Transverse colon (tissue), 4 donors: ENCODE data around the gene KRT8.

Experiments used
- EP300 ChIP-seq: sonication (generic); formaldehyde crosslinking; IDR thresholded peaks from one replicate; pipeline ENCODE4 v1.6.1; 2017; ENCODE audit warnings: antibody characterized with exemption, low read depth
- POLR2A ChIP-seq: fragments of 450-650 bp; IDR thresholded peaks from one replicate; pipeline ENCODE4 v1.6.1; 2016; ENCODE audit warnings: antibody characterized with exemption, mild to moderate bottlenecking, moderate library complexity
- POLR2AphosphoS5 ChIP-seq, 3 donors: sonication (generic); formaldehyde crosslinking; IDR thresholded peaks; one replicate each; pipeline ENCODE4 v1.6.1; 2016; ENCODE audit warnings: antibody characterized with exemption in 3 of 3
- TF ChIP-seq, protein P1 (sequence below), 5 experiments: fragments of 200-600 bp in 3 of 5; fragments of 450-650 bp in 2 of 5; sonication (generic) in 3 of 5; IDR thresholded peaks; 1 replicate in 2 of 5; 2 replicates in 3 of 5; pipeline ENCODE4 v1.5.1; 2016 to 2017; ENCODE audit warnings: antibody characterized with exemption in 5 of 5, inconsistent platforms in 3 of 5, mild to moderate bottlenecking in 2 of 5, moderate library complexity in 1 of 5

DNA sequence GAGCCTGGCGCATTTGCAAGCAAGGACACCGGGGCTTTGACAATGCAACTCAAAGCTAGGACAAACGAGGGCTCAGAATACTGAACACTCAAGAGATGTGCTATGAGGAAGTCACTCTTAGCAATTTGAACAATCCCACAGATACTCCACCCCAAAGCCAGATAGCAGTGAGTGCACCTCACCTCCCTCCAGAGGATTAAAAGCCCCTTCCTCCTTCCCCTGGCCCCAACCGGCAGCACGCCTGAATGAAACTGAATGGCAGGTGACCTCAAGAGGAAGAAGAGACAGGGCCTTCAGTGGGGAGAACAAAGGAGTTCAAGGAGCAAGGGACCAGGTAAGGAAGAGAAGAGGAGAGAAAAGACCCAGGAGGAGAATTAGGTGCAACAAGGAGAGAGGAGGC is 54.2 kb downstream of the KRT8 start:
- TF ChIP-seq, protein P1, sequence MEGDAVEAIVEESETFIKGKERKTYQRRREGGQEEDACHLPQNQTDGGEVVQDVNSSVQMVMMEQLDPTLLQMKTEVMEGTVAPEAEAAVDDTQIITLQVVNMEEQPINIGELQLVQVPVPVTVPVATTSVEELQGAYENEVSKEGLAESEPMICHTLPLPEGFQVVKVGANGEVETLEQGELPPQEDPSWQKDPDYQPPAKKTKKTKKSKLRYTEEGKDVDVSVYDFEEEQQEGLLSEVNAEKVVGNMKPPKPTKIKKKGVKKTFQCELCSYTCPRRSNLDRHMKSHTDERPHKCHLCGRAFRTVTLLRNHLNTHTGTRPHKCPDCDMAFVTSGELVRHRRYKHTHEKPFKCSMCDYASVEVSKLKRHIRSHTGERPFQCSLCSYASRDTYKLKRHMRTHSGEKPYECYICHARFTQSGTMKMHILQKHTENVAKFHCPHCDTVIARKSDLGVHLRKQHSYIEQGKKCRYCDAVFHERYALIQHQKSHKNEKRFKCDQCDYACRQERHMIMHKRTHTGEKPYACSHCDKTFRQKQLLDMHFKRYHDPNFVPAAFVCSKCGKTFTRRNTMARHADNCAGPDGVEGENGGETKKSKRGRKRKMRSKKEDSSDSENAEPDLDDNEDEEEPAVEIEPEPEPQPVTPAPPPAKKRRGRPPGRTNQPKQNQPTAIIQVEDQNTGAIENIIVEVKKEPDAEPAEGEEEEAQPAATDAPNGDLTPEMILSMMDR (IDR thresholded peaks at IDR 0.05): no peak
- TF ChIP-seq POLR2A: no peak
- TF ChIP-seq EP300: no peak
- TF ChIP-seq POLR2AphosphoS5 (IDR thresholded peaks at IDR 0.05): no peak
